ENCODE results near the gene RMRP. TPM values are rescaled to one million over a fixed set of nuclear protein-coding genes. Genes with fewer than 3 reads are reported as not detected.

Gene RMRP
- total and polyA plus RNA-seq, 2 donors from 2014 or later: 36,256 TPM; not detected in 1

DNA sequence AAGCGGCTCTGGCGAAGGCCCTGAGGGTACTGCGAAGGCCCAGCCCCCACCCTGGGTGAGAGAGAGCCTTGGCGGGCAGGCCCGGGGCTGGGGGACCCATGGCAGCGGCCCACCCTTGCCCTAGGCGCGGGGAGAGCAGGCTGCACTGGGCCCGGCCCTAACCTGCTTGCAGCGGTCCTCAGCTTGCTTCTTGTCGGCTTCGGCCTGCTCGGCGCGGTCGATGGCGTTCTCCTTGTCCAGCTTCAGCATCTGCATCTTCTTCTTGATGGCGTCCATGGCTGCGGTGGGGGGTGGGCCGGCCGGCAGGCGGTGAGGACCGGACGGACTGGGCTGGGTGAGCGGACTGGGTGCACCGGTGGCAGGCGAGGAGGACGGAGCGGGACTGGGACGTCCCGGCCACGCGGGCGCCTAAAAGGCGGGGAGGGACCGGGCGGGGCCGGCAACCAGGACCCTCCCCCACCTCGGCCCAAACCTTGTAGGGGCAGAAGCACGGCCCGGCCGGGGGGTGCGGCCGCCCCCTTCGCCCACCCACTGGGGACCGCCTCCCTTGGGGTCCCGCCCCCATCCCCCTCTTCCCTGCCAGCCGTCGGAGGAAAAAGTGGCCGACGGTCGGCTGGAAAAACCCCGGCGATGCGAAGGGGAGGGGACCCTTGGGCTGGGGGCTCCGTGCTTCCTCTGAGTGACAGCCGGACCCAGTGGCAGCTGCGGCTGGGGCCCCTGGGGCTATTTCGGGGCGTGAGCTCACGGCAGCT is 31.9 kb upstream of the RMRP start, which contains the start of gene TPM2:
Gene TPM2, minus strand, starts transcription at position 384 of the 752 bp plus-strand sequence. Its CDS starts 108 bp downstream, at position 276.
- peaks cover 0 to 6% (median 0%) of the 10 kb centered on the region in 3 donors for H3K4me1 ChIP-seq (ENCODE audit: control insufficient read depth in 2 of 3, insufficient read depth in 2 of 3, low read depth in 1 of 3, low read length in 3 of 3)
- peaks cover 0 to 2% (median 0%) of the 10 kb centered on the region in 3 donors for H3K36me3 ChIP-seq (ENCODE audit: control insufficient read depth in 2 of 3, insufficient read depth in 3 of 3, low read length in 3 of 3)
- peak within 1 kb of the TSS; percentile 85 to 95 for H3K27ac ChIP-seq (ENCODE audit: low read depth in 2 of 2, low read length in 2 of 2)
- intact Hi-C loops (cut with DNase I): no loop called here
- H3K9me3 ChIP-seq (ENCODE audit: control insufficient read depth in 2 of 3, insufficient read depth in 1 of 3, low read length in 3 of 3): no peaks in the 10 kb centered on the region
- H3K27me3 ChIP-seq (ENCODE audit: control insufficient read depth, insufficient read depth, low read length): no peaks in the 10 kb centered on the region
- H3K9ac ChIP-seq (ENCODE audit: low read length in 3 of 3): peak within 1 kb of the TSS; percentile 10 to 69 (median 55)
- DNase-seq: peak in 4 of 5 donors; percentile 57 to 95 (median 79)
- TF ChIP-seq, protein P1, sequence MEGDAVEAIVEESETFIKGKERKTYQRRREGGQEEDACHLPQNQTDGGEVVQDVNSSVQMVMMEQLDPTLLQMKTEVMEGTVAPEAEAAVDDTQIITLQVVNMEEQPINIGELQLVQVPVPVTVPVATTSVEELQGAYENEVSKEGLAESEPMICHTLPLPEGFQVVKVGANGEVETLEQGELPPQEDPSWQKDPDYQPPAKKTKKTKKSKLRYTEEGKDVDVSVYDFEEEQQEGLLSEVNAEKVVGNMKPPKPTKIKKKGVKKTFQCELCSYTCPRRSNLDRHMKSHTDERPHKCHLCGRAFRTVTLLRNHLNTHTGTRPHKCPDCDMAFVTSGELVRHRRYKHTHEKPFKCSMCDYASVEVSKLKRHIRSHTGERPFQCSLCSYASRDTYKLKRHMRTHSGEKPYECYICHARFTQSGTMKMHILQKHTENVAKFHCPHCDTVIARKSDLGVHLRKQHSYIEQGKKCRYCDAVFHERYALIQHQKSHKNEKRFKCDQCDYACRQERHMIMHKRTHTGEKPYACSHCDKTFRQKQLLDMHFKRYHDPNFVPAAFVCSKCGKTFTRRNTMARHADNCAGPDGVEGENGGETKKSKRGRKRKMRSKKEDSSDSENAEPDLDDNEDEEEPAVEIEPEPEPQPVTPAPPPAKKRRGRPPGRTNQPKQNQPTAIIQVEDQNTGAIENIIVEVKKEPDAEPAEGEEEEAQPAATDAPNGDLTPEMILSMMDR (IDR thresholded peaks at IDR 0.05; ENCODE audit: borderline replicate concordance, extremely low read depth, insufficient read depth): no peak
- peak within 1 kb of the TSS; percentile 45 to 74 (median 66) for H3K4me3 ChIP-seq (ENCODE audit: low read length in 3 of 3)
- FAIRE-seq: no peak

DNA sequence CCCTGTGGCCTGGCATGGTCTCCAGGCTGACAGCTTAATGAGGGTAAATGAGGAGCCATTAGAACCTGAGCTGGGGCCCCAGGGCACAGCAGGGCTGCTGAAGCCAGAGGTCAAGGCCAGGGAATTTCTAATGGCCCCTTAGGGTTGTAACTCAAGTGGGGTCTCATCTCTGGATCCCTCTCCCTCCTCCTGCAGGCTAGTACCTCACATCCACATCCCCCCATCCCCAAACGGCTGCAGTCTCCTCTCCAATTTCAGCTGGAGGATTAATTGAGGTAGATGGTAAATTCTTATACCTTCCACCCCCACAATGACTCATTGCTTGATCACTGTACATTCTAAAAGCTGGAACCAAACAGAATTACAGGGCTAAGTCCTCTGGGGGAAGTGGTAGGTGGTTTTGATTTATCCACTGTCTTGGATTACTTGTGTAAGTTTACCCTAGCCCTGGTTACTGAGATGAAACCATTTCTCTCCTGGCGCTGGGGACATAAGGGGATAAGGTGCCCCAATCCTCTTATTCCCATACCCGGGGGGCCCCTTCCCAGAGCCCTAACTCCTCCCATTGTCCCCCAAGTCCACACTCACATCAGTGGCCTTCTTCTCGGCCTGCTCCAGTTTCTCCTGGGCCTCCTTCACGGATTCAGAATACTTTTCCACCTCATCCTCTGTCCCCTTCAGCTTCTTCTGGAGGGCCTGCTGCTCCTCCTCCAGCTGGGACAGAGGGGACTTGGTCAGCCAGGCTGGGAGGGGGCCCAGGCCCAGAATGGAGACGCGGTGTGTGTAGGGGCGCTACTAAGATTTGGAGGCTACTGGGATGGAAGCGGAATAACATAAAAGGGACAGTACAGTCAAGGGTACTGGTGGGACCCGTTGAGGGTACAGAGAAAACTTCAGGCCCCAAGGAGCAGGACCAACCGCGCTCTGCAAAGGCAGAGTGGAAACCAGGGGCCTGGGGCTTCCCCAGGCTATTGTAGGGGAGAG is 31.0 kb upstream of the RMRP start:
- Histone ChIP-seq H3K27ac (ENCODE audit: low read depth in 2 of 2, low read length in 2 of 2) (peak overlapping the region; percentile 76 to 85), H3K9me3 (ENCODE audit: control insufficient read depth in 2 of 3, insufficient read depth in 1 of 3, low read length in 3 of 3) (no peaks in the 10 kb centered on the region), H3K4me3 (ENCODE audit: low read length in 3 of 3) (peak overlapping the region; percentile 40 to 74 (median 40)), H3K4me1 (ENCODE audit: control insufficient read depth in 2 of 3, insufficient read depth in 2 of 3, low read depth in 1 of 3, low read length in 3 of 3) (peaks cover 0 to 6% (median 0%) of the 10 kb centered on the region in 3 donors), H3K9ac (ENCODE audit: low read length in 3 of 3) (peak overlapping the region in 2 of 3 donors; percentile 23 to 65), H3K27me3 (ENCODE audit: control insufficient read depth, insufficient read depth, low read length) (no peaks in the 10 kb centered on the region), H3K36me3 (ENCODE audit: control insufficient read depth in 2 of 3, insufficient read depth in 3 of 3, low read length in 3 of 3) (peaks cover 0 to 2% (median 0%) of the 10 kb centered on the region in 3 donors)
- DNase-seq: peak in 2 of 5 donors; percentile 0 to 54
- TF ChIP-seq, protein P1 (IDR thresholded peaks at IDR 0.05; ENCODE audit: borderline replicate concordance, extremely low read depth, insufficient read depth): no peak
- intact Hi-C loops (cut with DNase I): no loop called here
- FAIRE-seq: no peak

DNA sequence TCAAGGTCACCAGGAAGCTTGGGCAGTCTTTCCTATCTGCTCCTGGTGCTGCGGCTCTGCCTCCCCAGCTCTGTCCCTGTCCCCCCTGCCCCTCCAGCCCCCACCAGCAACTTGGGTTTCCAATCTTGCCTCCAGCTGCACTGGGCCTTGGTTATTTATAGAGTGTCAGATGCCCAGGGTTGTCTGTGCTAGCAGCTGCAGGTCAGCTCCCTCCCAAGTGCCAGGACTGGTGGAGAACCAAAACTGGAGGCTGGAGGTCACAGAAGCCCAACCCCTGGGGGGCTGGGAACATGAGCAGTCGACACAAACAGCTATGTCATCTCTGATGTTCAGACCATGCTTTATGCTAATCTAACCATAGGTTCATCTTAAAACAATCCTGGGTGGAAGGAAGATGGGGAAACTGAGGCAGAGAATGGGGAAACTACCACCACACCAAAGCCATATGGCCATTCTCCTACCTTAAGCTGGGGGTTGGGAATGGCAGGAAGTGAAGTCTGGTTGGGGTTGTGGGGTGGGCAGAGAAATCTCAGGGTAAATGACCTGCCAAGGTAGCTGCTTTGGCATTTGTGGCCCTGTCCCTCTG is 30.2 kb upstream of the RMRP start:
- Histone ChIP-seq H3K4me3 (ENCODE audit: low read length in 3 of 3) (peak overlapping the region in 1 of 3 donors; percentile 17), H3K27me3 (ENCODE audit: control insufficient read depth, insufficient read depth, low read length) (no peaks in the 10 kb centered on the region), H3K36me3 (ENCODE audit: control insufficient read depth in 2 of 3, insufficient read depth in 3 of 3, low read length in 3 of 3) (peaks cover 0 to 2% (median 0%) of the 10 kb centered on the region in 3 donors), H3K9ac (ENCODE audit: low read length in 3 of 3) (no peak overlapping the region), H3K27ac (ENCODE audit: low read depth in 2 of 2, low read length in 2 of 2) (no peak overlapping the region), H3K9me3 (ENCODE audit: control insufficient read depth in 2 of 3, insufficient read depth in 1 of 3, low read length in 3 of 3) (no peaks in the 10 kb centered on the region), H3K4me1 (ENCODE audit: control insufficient read depth in 2 of 3, insufficient read depth in 2 of 3, low read depth in 1 of 3, low read length in 3 of 3) (peaks cover 0 to 6% (median 0%) of the 10 kb centered on the region in 3 donors)
- TF ChIP-seq, protein P1 (IDR thresholded peaks at IDR 0.05; ENCODE audit: borderline replicate concordance, extremely low read depth, insufficient read depth): no peak
- intact Hi-C loops (cut with DNase I): no loop called here
- DNase-seq (no peak), FAIRE-seq (no peak)

Measured in kidney (tissue), 14 donors.